GM19438 (cell line): Measurements from ENCODE around the gene KNCN.

ENCODE experiments used
- ATAC-seq: cut with Tn5 transposase; IDR thresholded peaks from one replicate; pipeline ENCODE4 v1.9.1; 2021; ENCODE audit warnings: low read depth; ENCODE audit not compliant: unreplicated experiment

The KNCN gene

GRCh38 chr1:46526013-46526690, 25.3 kb downstream of the KNCN start:
- no peak for ATAC-seq

- no peak for ATAC-seq
These were observed 26.0 kb downstream of the KNCN start for GRCh38 chr1:46525253-46525983.

GRCh38 chr1:46524843-46525242, 26.6 kb downstream of the KNCN start:
- ATAC-seq, result no peak

GRCh38 chr1:46523496-46524353, 27.7 kb downstream of the KNCN start:
- no peak for ATAC-seq

- ATAC-seq, result no peak
These were observed 28.5 kb downstream of the KNCN start for GRCh38 chr1:46522969-46523320.

GRCh38 chr1:46522184-46522968, 29.1 kb downstream of the KNCN start:
- no peak for ATAC-seq

GRCh38 chr1:46521414-46521813, 30.0 kb downstream of the KNCN start:
- no peak for ATAC-seq

GRCh38 chr1:46520063-46520911, 31.2 kb downstream of the KNCN start:
- ATAC-seq, result no peak

- ATAC-seq, result no peak
These were observed 32.2 kb downstream of the KNCN start for GRCh38 chr1:46519209-46519608.

- no peak for ATAC-seq
These were observed 33.4 kb downstream of the KNCN start for GRCh38 chr1:46517932-46518498.

GRCh38 chr1:46517010-46517600, 34.3 kb downstream of the KNCN start:
- ATAC-seq, result no peak

- ATAC-seq, result no peak
These were observed 35.1 kb downstream of the KNCN start for GRCh38 chr1:46516200-46516950.

GRCh38 chr1:46515576-46515975, 35.9 kb downstream of the KNCN start:
- ATAC-seq, result no peak

GRCh38 chr1:46513536-46513935, 37.9 kb downstream of the KNCN start:
- no peak for ATAC-seq

- ATAC-seq, result no peak
These were observed 38.7 kb downstream of the KNCN start for GRCh38 chr1:46512792-46513190.

- ATAC-seq, result no peak
These were observed 39.2 kb downstream of the KNCN start for GRCh38 chr1:46512135-46512791.

GRCh38 chr1:46510998-46511365, 40.5 kb downstream of the KNCN start:
- no peak for ATAC-seq
